ENCODE results near the gene MYCN. TPM values are rescaled to one million over a fixed set of nuclear protein-coding genes. Genes with fewer than 3 reads are reported as not detected.
"Not testable (repeated sequence)": the region's sequence is repeated elsewhere in the genome, so short reads cannot be mapped to it uniquely, and the experiment has no call there.

The MYCN gene
- total RNA-seq, 1 donor from 2014 or later, result not detected

GRCh38 chr2:15899751-15900493, 40.4 kb upstream of the MYCN start:
- intact Hi-C loops (cut with micrococcal nuclease), result no loop called here
- Mint-ChIP-seq H3K36me3 (ENCODE audit: low read depth) (no peaks in the 10 kb centered on the region), H3K27ac (no peak overlapping the region), H3K9me3 (peaks cover 19% of the 10 kb centered on the region), H3K4me1 (ENCODE audit: low read depth) (no peaks in the 10 kb centered on the region), H3K4me3 (no peak overlapping the region), H3K27me3 (ENCODE audit: insufficient read depth) (no peaks in the 10 kb centered on the region)
- DNase-seq (ENCODE audit: low spot score), result no peak

GRCh38 chr2:15901095-15901807, 39.1 kb upstream of the MYCN start:
- H3K4me1 Mint-ChIP-seq (ENCODE audit: low read depth), result no peaks in the 10 kb centered on the region
- H3K27me3 Mint-ChIP-seq (ENCODE audit: insufficient read depth), result peaks cover under 1% of the 10 kb centered on the region
- no peak overlapping the region for H3K4me3 Mint-ChIP-seq
- H3K9me3 Mint-ChIP-seq, result peaks cover 18% of the 10 kb centered on the region
- no peaks in the 10 kb centered on the region for H3K36me3 Mint-ChIP-seq (ENCODE audit: low read depth)
- H3K27ac Mint-ChIP-seq, result no peak overlapping the region
- intact Hi-C loops (cut with micrococcal nuclease), result no loop called here
- DNase-seq (ENCODE audit: low spot score), result no peak

GRCh38 chr2:15901808-15902130, 38.6 kb upstream of the MYCN start:
- DNase-seq (ENCODE audit: low spot score), result no peak
- peaks cover 2% of the 10 kb centered on the region for H3K27me3 Mint-ChIP-seq (ENCODE audit: insufficient read depth)
- intact Hi-C loops (cut with micrococcal nuclease), result no loop called here
- no peaks in the 10 kb centered on the region for H3K4me1 Mint-ChIP-seq (ENCODE audit: low read depth)
- no peak overlapping the region for H3K27ac Mint-ChIP-seq
- H3K4me3 Mint-ChIP-seq, result no peak overlapping the region
- H3K9me3 Mint-ChIP-seq, result peaks cover 13% of the 10 kb centered on the region
- no peaks in the 10 kb centered on the region for H3K36me3 Mint-ChIP-seq (ENCODE audit: low read depth)

DNA sequence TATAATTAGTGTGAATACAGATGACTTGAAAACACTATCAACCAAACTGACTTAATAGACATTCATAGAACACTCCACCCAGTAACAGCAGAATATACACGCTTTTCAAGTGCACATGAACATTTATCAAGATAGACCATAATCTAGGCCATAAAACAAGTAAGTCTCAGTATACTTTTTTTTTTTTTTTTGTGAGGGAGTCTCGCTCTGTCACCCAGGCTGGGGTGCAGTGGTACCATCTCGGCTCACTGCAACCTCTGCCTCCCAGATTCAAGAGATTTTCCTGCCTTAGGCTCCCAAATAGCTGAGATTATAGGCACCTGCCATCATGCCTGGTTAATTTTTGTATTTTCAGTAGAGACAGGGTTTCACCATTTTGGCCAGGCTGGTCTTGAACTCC, 36.4 kb upstream of the MYCN start:
- intact Hi-C loops (cut with micrococcal nuclease); H3K9me3 Mint-ChIP-seq; DNase-seq (ENCODE audit: low spot score); H3K4me3 Mint-ChIP-seq; H3K27me3 Mint-ChIP-seq (ENCODE audit: insufficient read depth); H3K4me1 Mint-ChIP-seq (ENCODE audit: low read depth); H3K36me3 Mint-ChIP-seq (ENCODE audit: low read depth); H3K27ac Mint-ChIP-seq: not testable (repeated sequence)

GRCh38 chr2:15905267-15905645, 35.1 kb upstream of the MYCN start:
- H3K36me3 Mint-ChIP-seq (ENCODE audit: low read depth), result no peaks in the 10 kb centered on the region
- intact Hi-C loops (cut with micrococcal nuclease), result no loop called here

DNA sequence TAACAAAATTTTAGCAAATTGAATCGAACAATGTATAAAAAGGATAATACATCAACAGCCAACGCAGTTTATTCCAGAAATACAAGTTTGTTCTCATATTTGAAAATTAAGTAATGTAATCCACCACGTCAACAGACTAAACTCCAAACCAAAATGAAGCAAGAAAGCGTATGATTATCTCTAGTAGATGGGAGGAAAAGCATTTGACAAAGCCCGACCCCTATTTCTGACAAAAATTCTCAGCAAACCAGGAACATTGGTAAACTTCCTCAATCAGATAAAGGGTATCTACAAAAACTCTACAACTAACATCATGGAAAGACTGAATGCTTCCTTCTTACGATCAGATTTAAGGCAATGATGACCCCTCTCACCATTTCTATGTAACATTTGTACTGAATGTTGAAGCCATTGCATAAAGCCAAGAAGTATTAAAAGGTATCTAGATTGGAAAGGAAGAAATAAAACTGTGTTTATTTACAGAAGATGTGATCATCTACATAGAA, 34.3 kb upstream of the MYCN start:
- H3K4me3 Mint-ChIP-seq, result no peak overlapping the region
- no peaks in the 10 kb centered on the region for H3K36me3 Mint-ChIP-seq (ENCODE audit: low read depth)
- DNase-seq (ENCODE audit: low spot score), result no peak
- intact Hi-C loops (cut with micrococcal nuclease), result no loop called here
- no peaks in the 10 kb centered on the region for H3K4me1 Mint-ChIP-seq (ENCODE audit: low read depth)
- peaks cover 8% of the 10 kb centered on the region for H3K27me3 Mint-ChIP-seq (ENCODE audit: insufficient read depth)
- H3K9me3 Mint-ChIP-seq, result no peaks in the 10 kb centered on the region
- H3K27ac Mint-ChIP-seq, result no peak overlapping the region

More at GRCh38 chr2:15905267-15905645, 35.1 kb upstream of the MYCN start:
- DNase-seq (ENCODE audit: low spot score), result no peak
- no peaks in the 10 kb centered on the region for H3K4me1 Mint-ChIP-seq (ENCODE audit: low read depth)
- no peak overlapping the region for H3K4me3 Mint-ChIP-seq
- peaks cover 5% of the 10 kb centered on the region for H3K27me3 Mint-ChIP-seq (ENCODE audit: insufficient read depth)
- H3K27ac Mint-ChIP-seq, result no peak overlapping the region
- no peaks in the 10 kb centered on the region for H3K9me3 Mint-ChIP-seq

DNA sequence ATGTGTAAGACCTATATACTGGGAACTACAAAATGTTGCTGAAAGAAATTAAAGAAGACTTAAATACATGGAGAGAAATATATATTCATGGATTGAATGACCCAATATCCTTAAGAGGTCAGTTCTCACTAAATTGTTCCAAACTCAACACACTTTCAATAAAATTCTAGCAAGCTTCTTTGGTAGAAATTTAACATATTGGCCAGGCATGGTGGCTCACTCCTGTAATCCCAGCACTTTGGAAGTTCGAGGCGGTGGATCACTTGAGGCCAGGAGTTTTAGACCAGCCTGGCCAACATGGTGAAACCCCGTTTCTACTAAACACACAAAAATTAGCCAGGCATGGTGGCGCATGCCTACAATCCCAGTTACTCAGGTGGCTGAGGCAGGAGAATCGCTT, 33.6 kb upstream of the MYCN start:
- intact Hi-C loops (cut with micrococcal nuclease), result no loop called here
- Mint-ChIP-seq H3K4me1 (ENCODE audit: low read depth) (no peaks in the 10 kb centered on the region), H3K27ac (no peak overlapping the region), H3K27me3 (ENCODE audit: insufficient read depth) (peaks cover 8% of the 10 kb centered on the region), H3K36me3 (ENCODE audit: low read depth) (no peaks in the 10 kb centered on the region), H3K9me3 (no peaks in the 10 kb centered on the region), H3K4me3 (no peak overlapping the region)
- no peak for DNase-seq (ENCODE audit: low spot score)

- peaks cover 8% of the 10 kb centered on the region for H3K27me3 Mint-ChIP-seq (ENCODE audit: insufficient read depth)
- no peaks in the 10 kb centered on the region for H3K36me3 Mint-ChIP-seq (ENCODE audit: low read depth)
Observed at GRCh38 chr2:15907461-15908324, 32.7 kb upstream of the MYCN start.

DNA sequence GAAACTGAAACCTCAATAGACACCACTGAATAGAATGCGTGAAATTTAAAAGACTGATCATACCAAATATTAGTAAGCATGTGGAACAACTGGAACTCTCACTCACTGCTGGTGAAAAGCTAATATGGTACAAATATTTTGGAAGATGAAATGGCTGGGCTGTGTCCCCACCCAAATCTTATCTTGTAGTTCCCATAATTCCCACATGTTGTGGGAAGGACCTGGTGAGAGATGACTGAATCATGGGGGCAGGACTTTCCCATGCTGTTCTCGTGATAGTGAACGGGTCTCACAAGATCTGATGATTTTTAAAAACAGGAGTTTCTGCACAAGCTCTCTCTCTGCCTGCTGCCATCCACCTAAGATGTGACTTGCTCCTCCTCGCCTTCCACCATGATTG, 32.0 kb upstream of the MYCN start:
- Mint-ChIP-seq H3K36me3 (ENCODE audit: low read depth) (no peaks in the 10 kb centered on the region), H3K4me3 (no peak overlapping the region), H3K27ac (no peak overlapping the region), H3K9me3 (no peaks in the 10 kb centered on the region), H3K27me3 (ENCODE audit: insufficient read depth) (peaks cover 8% of the 10 kb centered on the region), H3K4me1 (ENCODE audit: low read depth) (no peaks in the 10 kb centered on the region)
- DNase-seq (ENCODE audit: low spot score), result no peak
- intact Hi-C loops (cut with micrococcal nuclease), result no loop called here

More at GRCh38 chr2:15907461-15908324, 32.7 kb upstream of the MYCN start:
- H3K4me1 Mint-ChIP-seq (ENCODE audit: low read depth), result no peaks in the 10 kb centered on the region
- no peak for DNase-seq (ENCODE audit: low spot score)
- H3K27ac Mint-ChIP-seq, result no peak overlapping the region
- intact Hi-C loops (cut with micrococcal nuclease), result no loop called here
- no peak overlapping the region for H3K4me3 Mint-ChIP-seq
- H3K9me3 Mint-ChIP-seq, result no peaks in the 10 kb centered on the region

GRCh38 chr2:15909157-15909556, 31.2 kb upstream of the MYCN start:
- Mint-ChIP-seq H3K4me1 (ENCODE audit: low read depth) (no peaks in the 10 kb centered on the region), H3K4me3 (no peak overlapping the region), H3K9me3 (no peaks in the 10 kb centered on the region), H3K27ac (no peak overlapping the region), H3K36me3 (ENCODE audit: low read depth) (no peaks in the 10 kb centered on the region), H3K27me3 (ENCODE audit: insufficient read depth) (peaks cover 8% of the 10 kb centered on the region)
- DNase-seq (ENCODE audit: low spot score), result no peak
- intact Hi-C loops (cut with micrococcal nuclease), result no loop called here

GRCh38 chr2:15909736-15910135, 30.6 kb upstream of the MYCN start:
- DNase-seq (ENCODE audit: low spot score), result no peak
- Mint-ChIP-seq H3K9me3 (no peaks in the 10 kb centered on the region), H3K4me1 (ENCODE audit: low read depth) (no peaks in the 10 kb centered on the region), H3K36me3 (ENCODE audit: low read depth) (no peaks in the 10 kb centered on the region), H3K27me3 (ENCODE audit: insufficient read depth) (peaks cover 8% of the 10 kb centered on the region), H3K4me3 (no peak overlapping the region), H3K27ac (no peak overlapping the region)
- intact Hi-C loops (cut with micrococcal nuclease), result no loop called here

GRCh38 chr2:15911270-15911669, 29.1 kb upstream of the MYCN start:
- H3K4me3 Mint-ChIP-seq; intact Hi-C loops (cut with micrococcal nuclease): not testable (repeated sequence)

DNA sequence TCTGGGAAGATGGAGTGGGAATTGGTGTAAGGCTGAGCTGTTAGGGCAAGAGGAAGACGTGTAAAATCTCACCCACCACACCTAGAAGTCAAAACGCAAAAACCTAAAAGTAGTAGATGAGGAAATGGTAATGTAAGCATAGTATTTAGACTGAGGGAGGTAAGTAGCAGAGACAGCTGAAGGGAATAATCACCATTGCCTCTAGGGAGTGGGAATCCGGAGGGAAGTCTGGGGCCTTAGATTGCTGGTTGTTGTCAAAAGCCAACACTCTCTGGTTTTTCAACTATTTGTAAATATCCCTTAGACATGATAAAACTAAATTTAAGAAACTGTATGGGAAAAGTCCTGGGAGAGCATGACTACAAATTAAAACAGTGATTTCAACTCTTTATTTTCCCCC, 28.7 kb upstream of the MYCN start:
- DNase-seq (ENCODE audit: low spot score), result no peak
- H3K4me3 Mint-ChIP-seq, result no peak overlapping the region
- no peaks in the 10 kb centered on the region for H3K36me3 Mint-ChIP-seq (ENCODE audit: low read depth)
- H3K9me3 Mint-ChIP-seq, result no peaks in the 10 kb centered on the region
- H3K4me1 Mint-ChIP-seq (ENCODE audit: low read depth), result no peaks in the 10 kb centered on the region
- H3K27me3 Mint-ChIP-seq (ENCODE audit: insufficient read depth), result peaks cover 5% of the 10 kb centered on the region
- intact Hi-C loops (cut with micrococcal nuclease), result no loop called here
- H3K27ac Mint-ChIP-seq, result no peak overlapping the region

More at GRCh38 chr2:15911270-15911669, 29.1 kb upstream of the MYCN start:
- not testable (repeated sequence) for H3K4me1 Mint-ChIP-seq (ENCODE audit: low read depth); H3K27ac Mint-ChIP-seq; H3K27me3 Mint-ChIP-seq (ENCODE audit: insufficient read depth); H3K36me3 Mint-ChIP-seq (ENCODE audit: low read depth); H3K9me3 Mint-ChIP-seq; DNase-seq (ENCODE audit: low spot score)
